Thyroid gland (tissue), 4 donors: ENCODE results near the gene ZYG11A.

ENCODE experiments used
- POLR2A ChIP-seq, 2 donors: fragments of 450-650 bp; IDR thresholded peaks; one replicate each; pipeline ENCODE4 v1.6.1; 2017; ENCODE audit warnings: antibody characterized with exemption in 2 of 2, mild to moderate bottlenecking in 2 of 2, moderate library complexity in 1 of 2
- TF ChIP-seq, protein P1 (sequence below), 6 experiments: fragments of 200-600 bp in 3 of 6; fragments of 450-650 bp in 3 of 6; sonication (generic) in 3 of 6; IDR thresholded peaks; one replicate each; pipeline ENCODE4 v1.5.1; 2016 to 2019; ENCODE audit warnings: antibody characterized with exemption in 6 of 6, mild to moderate bottlenecking in 2 of 6, inconsistent platforms in 1 of 6, moderate library complexity in 1 of 6

DNA sequence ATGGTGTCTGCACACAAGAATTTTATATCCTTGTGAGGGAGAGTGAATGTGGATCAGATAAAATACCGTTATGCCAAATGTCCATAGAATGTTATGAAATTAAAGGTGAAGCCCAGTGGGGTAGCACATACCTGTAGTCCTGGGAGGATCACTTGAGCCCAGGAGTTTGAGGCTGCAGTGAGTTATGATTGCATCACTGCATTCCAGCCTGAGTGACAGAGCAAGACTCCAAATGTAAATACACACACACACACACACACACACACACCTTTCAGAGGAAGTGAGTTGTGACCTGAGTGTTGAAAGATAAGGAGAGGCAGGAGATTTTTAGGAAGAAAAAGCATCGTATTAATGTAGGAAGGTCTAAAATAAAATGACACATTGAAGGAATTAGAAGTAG is 28.1 kb upstream of the ZYG11A start:
- TF ChIP-seq, protein P1, sequence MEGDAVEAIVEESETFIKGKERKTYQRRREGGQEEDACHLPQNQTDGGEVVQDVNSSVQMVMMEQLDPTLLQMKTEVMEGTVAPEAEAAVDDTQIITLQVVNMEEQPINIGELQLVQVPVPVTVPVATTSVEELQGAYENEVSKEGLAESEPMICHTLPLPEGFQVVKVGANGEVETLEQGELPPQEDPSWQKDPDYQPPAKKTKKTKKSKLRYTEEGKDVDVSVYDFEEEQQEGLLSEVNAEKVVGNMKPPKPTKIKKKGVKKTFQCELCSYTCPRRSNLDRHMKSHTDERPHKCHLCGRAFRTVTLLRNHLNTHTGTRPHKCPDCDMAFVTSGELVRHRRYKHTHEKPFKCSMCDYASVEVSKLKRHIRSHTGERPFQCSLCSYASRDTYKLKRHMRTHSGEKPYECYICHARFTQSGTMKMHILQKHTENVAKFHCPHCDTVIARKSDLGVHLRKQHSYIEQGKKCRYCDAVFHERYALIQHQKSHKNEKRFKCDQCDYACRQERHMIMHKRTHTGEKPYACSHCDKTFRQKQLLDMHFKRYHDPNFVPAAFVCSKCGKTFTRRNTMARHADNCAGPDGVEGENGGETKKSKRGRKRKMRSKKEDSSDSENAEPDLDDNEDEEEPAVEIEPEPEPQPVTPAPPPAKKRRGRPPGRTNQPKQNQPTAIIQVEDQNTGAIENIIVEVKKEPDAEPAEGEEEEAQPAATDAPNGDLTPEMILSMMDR (IDR thresholded peaks at IDR 0.05): no peak
- no peak for TF ChIP-seq POLR2A (IDR thresholded peaks at IDR 0.05)
